Stimulated activated CD4-positive, alpha-beta T cell treated with anti-CD3 and anti-CD28 coated beads, TNF-alpha, amount 100 ng/mL, for 48 hours (primary cell): ENCODE measurements around the gene MAGT1.
"Not testable (repeated sequence)": the region's sequence is repeated elsewhere in the genome, so short reads cannot be mapped to it uniquely, and the experiment has no call there.

ENCODE experiments used
- DNase-seq, 3 donors: peaks; one replicate each; pipeline ENCODE4 v3.0.0-alpha.2; 2020; ENCODE audit warnings: low read depth in 3 of 3

MAGT1 gene

GRCh38 chrX:77894921-77895886 is at the start of gene MAGT1:
Gene MAGT1, minus strand, starts transcription at chrX:77895435. Its CDS starts 25 bp downstream, at chrX:77895410.
- DNase-seq = peak; percentile 72 to 87 (median 73)

DNA sequence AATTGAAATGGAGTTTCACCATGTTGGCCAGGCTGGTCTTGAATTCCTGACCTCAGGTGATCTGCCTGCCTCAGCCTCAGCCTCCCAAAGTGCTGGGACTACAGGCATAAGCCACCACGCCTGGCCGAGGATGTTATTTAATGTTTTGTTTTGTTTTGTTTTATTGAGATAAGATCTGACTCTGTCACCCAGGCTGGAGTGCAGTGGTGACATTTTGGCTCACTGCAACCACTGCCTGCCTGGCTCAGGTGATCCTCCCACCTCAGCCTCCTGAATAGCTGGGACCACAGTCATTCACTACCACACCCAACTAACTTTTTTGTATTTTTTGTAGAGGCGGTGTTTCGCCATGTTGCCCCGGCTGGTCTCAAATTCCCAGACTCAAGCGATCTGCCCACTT is 49.8 kb upstream of the MAGT1 start:
- DNase-seq = not testable (repeated sequence)

DNA sequence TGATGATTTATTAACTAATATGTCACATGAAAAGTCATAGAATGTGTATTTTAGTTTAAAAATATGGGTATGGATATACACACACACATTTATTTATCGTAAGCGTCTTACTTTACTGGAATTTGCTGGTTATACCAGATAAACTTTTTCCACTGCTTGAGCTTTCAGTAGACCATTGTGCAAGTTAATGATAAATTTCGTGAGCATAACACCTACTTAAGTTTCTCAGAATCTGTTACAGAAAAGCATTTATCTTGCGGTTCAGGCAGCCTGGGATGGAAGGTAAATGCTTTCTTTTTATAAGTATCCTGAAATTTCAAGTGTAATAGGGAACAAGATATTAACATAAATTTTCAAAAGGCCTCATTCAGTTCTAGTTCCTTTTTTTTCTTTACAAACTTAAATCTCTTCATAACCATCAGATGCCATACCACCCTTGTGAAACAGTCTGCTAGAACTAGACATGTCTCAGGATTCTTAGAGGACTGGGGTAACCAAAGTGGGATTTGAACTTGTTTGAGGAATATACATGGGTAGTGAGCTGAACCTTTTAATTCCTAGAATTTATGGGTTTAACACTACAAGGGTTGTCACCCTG is 42.9 kb upstream of the MAGT1 start:
- DNase-seq = no peak

GRCh38 chrX:77937291-77937690 is 42.1 kb upstream of the MAGT1 start:
- DNase-seq = no peak

DNA sequence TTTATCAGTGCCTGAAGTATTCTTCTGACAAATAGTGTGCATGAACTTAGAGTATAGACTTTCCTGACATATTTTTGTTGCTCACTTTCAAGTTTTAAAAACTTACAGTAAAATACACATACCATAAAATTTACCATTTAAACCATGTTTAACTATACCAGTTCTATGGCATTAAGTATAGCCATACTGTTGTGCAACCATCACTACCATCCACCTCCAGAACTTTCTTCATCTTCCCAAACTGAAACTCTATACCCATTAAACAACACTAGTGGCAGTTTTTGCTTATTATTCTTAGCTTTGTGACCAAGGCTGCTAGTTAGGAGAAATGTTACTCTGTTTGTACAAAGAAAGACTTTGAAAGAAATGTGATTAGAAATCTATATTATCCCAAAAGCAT is 41.1 kb upstream of the MAGT1 start:
- no peak for DNase-seq

- no peak for DNase-seq
Observed at GRCh38 chrX:77935886-77936285, 40.7 kb upstream of the MAGT1 start.

DNA sequence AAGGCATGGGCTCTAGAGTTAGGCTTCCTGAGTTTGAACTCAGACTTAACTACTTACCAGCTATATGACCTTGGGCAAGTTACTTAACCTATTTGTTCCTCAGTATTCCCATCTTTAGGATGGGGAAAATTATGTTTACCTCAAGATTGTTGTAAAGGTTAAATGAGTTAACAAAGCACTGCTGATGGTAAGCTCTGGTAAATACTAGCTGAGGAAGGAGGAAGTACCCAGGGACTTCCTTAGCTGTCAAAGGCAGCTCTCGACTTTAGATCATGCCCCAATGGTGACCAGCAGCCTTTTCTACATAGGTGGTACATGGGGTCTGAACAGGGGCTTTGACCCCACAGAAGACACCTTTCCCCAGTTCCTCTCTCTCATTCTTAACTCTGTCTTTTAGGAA is 35.3 kb upstream of the MAGT1 start:
- DNase-seq = no peak

DNA sequence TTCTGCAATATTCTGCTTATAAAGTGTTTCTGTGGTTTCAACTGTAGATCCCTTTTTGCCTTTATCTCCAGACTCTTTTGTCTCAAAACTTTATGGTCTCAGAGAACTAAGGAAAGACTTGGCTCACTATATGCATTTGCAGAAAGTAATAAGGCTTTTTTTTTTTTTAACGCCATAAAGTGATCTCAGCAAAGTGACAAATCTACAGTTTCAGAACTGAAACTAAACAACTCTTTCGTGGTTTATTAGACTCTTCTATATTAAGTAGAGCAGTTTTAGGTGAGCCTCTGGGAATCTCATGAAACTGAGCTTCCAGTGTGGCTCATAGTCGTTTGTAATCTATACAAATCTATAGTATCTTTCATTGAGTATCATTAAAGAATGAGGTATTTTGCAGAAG is 30.5 kb upstream of the MAGT1 start:
- no peak for DNase-seq

DNA sequence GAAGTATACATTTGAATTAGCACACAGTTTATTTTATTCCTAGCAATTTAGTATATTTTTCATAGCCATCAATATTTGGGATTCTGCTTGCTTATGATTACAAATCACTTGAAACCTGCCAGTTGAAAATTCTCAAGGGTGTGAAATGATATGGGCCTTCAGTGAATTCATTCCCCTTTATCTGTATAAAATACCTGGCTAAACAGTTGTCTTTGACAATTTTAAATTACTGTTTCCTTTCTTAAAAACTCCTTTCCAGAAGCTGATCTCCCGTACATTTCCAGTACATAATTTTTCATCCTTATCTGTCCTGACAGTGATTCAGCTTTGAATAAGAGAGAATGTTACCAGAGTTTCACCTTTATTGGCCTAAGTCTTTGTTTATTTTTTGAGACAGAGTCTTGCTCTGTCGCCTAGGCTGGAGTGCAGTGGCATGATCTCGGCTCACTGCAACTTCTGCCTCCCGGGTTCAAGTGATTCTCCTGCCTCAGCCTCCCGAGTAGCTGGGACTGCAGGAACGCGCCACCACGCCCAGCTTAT is 29.2 kb upstream of the MAGT1 start:
- no peak for DNase-seq

GRCh38 chrX:77922787-77923186 is 27.6 kb upstream of the MAGT1 start:
- DNase-seq = no peak

GRCh38 chrX:77919370-77919769 is 24.1 kb upstream of the MAGT1 start:
- not testable (repeated sequence) for DNase-seq

- DNase-seq = no peak
Observed at GRCh38 chrX:77918568-77918967, 23.3 kb upstream of the MAGT1 start.

DNA sequence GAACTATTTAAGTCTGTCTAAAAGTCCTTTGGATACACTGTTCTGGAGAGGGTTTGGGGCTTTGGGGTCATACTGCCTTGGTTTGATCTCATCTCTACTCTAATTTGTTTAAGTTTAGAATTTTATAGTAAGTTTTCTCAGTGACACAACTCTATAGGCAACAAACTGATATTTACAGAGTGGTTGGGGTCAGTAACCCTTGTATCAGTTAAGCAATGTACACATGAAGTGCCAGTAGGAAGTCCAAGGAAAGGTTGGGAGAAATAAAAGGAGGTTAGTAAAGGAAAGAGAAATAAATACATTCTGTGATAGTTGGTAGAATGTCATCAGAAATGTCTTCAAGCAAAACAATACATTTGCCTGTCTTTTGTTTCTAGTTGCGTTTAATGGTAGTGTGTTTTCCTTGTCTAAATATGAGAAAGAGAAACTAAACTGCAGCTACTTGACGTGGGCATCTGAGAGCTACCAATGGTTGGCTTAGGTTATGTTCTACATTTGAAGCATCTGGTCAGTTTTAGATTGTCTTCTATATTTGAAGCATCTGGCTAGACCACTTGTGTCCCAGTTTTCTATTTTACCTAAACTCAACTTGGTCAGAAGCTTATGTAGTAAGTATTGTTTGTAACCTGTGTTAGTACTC is 22.2 kb upstream of the MAGT1 start:
- no peak for DNase-seq

- DNase-seq = peak; percentile 79 to 89 (median 81)
Observed at GRCh38 chrX:77910108-77910840, 15.0 kb upstream of the MAGT1 start, which contains the start of gene ATP7A. Gene ATP7A, plus strand, starts transcription at chrX:77910693. Its CDS starts 60,949 bp downstream, at chrX:77971642.

DNA sequence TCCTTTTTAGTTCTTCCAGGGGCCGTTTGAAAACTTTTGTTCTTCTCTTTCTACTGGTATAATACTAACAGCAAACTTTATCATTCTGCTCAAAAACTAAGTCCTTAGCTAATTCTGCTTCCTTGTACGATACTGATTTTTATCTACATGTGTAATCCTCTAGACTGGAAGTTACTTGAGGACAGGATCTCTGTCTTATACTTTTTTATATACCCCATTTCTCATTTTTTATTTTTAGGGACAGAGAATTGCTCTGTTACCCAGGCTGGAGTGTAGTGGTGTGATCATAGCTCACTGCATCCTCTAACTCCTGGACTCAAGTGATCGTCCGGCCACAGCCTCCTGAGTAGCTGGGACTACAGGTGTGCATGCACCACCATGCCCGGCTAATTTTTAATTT is 6.3 kb upstream of the MAGT1 start:
- no peak for DNase-seq

GRCh38 chrX:77900688-77901087 is 5.5 kb upstream of the MAGT1 start:
- no peak for DNase-seq

DNA sequence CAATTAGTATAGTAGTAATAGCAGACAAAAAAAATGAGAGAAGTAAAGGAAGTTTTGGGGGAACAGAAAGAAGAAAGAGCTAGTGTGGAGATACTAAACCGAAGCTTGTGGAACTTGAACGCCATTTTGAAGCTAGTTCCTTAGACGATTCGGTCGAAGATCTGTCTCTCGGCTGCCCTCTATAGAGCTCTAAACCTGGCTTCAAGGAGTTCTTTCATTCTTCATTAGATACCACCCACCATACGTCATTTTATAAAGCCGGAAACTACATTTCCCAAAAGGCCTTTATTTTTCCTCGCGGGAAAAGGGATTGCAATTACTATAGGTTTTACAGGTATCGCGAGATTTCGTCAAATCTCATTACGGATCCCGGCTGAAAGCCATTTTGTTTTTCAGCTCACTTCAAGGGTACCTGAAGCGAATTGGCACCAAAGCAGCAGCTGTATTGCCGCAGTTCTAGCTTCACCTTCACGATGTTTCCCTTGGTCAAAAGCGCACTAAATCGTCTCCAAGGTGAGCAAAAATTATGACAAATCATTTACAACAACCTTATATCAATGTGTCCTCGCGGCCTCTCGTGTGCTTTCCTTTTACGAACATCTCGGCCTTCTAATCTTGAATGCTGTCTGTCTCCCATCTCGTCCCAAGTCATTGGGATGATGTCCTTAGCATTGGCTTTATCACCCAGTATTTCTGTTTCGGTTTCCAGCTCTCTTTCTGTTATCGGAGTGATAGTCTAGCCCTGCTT is 4.0 kb upstream of the MAGT1 start, which contains the start of gene COX7B:
TSS of gene COX7B (plus strand) at position 388 of the 748 bp plus-strand sequence. CDS start at position 474, 86 bp downstream.
- DNase-seq = peak; percentile 28 to 52 (median 34)

DNA sequence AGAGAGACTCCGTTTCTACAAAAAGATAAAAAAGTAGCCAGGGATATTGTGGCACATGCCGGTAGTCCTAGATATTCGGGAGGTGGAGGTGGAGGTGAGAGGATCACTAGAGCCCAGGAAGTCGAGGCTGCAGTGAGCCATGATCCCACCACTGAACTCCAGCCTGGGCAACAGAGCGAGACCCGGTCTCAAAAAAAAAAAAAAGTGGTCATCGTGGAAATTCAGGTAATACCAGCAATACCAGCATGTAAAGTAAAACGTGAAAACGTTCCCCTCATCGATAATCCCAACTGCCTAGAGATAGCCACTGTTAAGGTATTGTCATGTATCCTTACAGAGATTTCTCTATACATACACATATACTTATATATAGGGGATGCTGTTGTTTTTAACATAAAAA is 1.5 kb downstream of the MAGT1 start:
- no peak for DNase-seq

GRCh38 chrX:77892887-77893286 is 2.3 kb downstream of the MAGT1 start:
- DNase-seq = no peak

- not testable (repeated sequence) for DNase-seq
Observed at GRCh38 chrX:77881418-77881817, 13.8 kb downstream of the MAGT1 start.

- DNase-seq = no peak
Observed at GRCh38 chrX:77875372-77875771, 19.9 kb downstream of the MAGT1 start.
